GM12892 (cell line): ENCODE data around the gene ACP4.

Experiments used
- POLR2A ChIP-seq: IDR thresholded peaks from 2 replicates; pipeline ENCODE4 v1.6.1; 2011; ENCODE audit warnings: low read depth, low read length, control low read depth
- POLR2AphosphoS5 ChIP-seq: IDR thresholded peaks from 2 replicates; pipeline ENCODE4 v1.6.1; 2011; ENCODE audit warnings: low read depth, low read length, control low read depth

- TF ChIP-seq POLR2A = no peak
- no peak for TF ChIP-seq POLR2AphosphoS5
These were observed 32.5 kb downstream of the ACP4 start for GRCh38 chr19:50822661-50823208.
